Endothelial cell of umbilical vein (primary cell): Measurements from ENCODE around the gene TAOK2. TPM values are rescaled to one million over a fixed set of nuclear protein-coding genes. Genes with fewer than 3 reads are reported as not detected.

Source experiments
- BruUV-seq: library from RNA; stranded (reverse); fragments of 400-500 nt; replicated peaks from 2 replicates; lab custom pipeline; 2021; lab: Mats Ljungman, UMichigan
- CTCF ChIA-PET: fragments of 300-600, 350-600 bp; sonication (Branson Sonifier 250); formaldehyde crosslinking; loops from one replicate; lab custom pipeline; 2021; ENCODE audit warnings: antibody characterized with exemption, inconsistent platforms; lab: Charles Lee
- POLR2A ChIA-PET: fragments of 300-600, 350-600 bp; sonication (Branson Sonifier 250); formaldehyde crosslinking; loops from one replicate; lab custom pipeline; 2021; ENCODE audit warnings: antibody characterized with exemption, inconsistent platforms; lab: Charles Lee
- DNase-seq: peaks from one replicate; pipeline ENCODE4 v3.0.0-alpha.2; 2011; ENCODE audit warnings: low read depth, low spot score
- FAIRE-seq: peaks from 2 replicates; lab custom pipeline; 2011; peaks lifted over from hg19 to GRCh38; lab: Jason Lieb, UNC
- H2AFZ ChIP-seq: 2 replicates; pipeline ENCODE4 v1.6.0; 2012; ENCODE audit warnings: low read depth, low read length, control low read depth, inconsistent platforms
- H3K27ac ChIP-seq: 2 replicates; pipeline ENCODE4 v1.5.1; 2011; ENCODE audit warnings: low read depth, mild to moderate bottlenecking, control low read depth, low read length, moderate library complexity; ENCODE audit not compliant: insufficient read depth
- H3K27me3 ChIP-seq, 2 experiments: 2 replicates each; pipeline versions ENCODE4 v1.6.0 to v1.6.1; 2011; ENCODE audit warnings: low read length in 2 of 2, mixed read lengths in 1 of 2; ENCODE audit not compliant: control insufficient read depth in 2 of 2, insufficient read depth in 2 of 2
- H3K36me3 ChIP-seq, 2 experiments: 2 replicates in 1 of 2; 3 replicates in 1 of 2; pipeline ENCODE4 v1.5.1; 2011; ENCODE audit warnings: low read length in 2 of 2, mild to moderate bottlenecking in 1 of 2, moderate library complexity in 1 of 2; ENCODE audit not compliant: control insufficient read depth in 2 of 2, insufficient read depth in 2 of 2; ENCODE audit errors: extremely low read depth in 1 of 2
- H3K4me1 ChIP-seq: 3 replicates; pipeline ENCODE4 v1.5.1; 2011; ENCODE audit warnings: mild to moderate bottlenecking, low read length; ENCODE audit not compliant: control insufficient read depth, insufficient read depth; ENCODE audit errors: extremely low read depth
- H3K4me2 ChIP-seq: 2 replicates; pipeline ENCODE4 v1.6.1; 2011; ENCODE audit warnings: low read length, control low read depth, mixed read lengths; ENCODE audit not compliant: insufficient read depth
- H3K4me3 ChIP-seq, 3 experiments: fragments of 200-600 bp in 1 of 3; sonication (generic), shearing (Covaris generic) in 1 of 3; replicated peaks in 1 of 3; 2 replicates each; pipeline ENCODE4 v1.5.1; 2011 to 2016; ENCODE audit warnings: control low read depth in 3 of 3, low read length in 3 of 3, mild to moderate bottlenecking in 2 of 3, inconsistent platforms in 1 of 3, low read depth in 1 of 3, moderate library complexity in 1 of 3; ENCODE audit not compliant: insufficient read depth in 1 of 3
- H3K79me2 ChIP-seq: 2 replicates; pipeline ENCODE4 v1.6.0; 2012; ENCODE audit warnings: low read length, inconsistent platforms; ENCODE audit not compliant: control insufficient read depth, insufficient read depth
- H3K9ac ChIP-seq: replicated peaks from 2 replicates; pipeline ENCODE3; 2011; ENCODE audit warnings: low read length, control low read depth; ENCODE audit not compliant: insufficient read depth; ENCODE audit errors: extremely low read depth
- H3K9me1 ChIP-seq: replicated peaks from 3 replicates; pipeline ENCODE4 v1.6.0; 2011; ENCODE audit warnings: mild to moderate bottlenecking, low read length; ENCODE audit not compliant: control insufficient read depth, insufficient read depth; ENCODE audit errors: extremely low read depth
- H3K9me3 ChIP-seq: replicated peaks from 2 replicates; pipeline ENCODE4 v1.5.1; 2012; ENCODE audit warnings: low read length, inconsistent platforms; ENCODE audit not compliant: control insufficient read depth, insufficient read depth
- H4K20me1 ChIP-seq: replicated peaks from 2 replicates; pipeline ENCODE3; 2011; ENCODE audit warnings: mild to moderate bottlenecking, low read length; ENCODE audit not compliant: control insufficient read depth, insufficient read depth; ENCODE audit errors: extremely low read depth
- CTCF ChIP-seq, 2 donors: IDR thresholded peaks; 1 replicate in 1 of 2; 2 replicates in 1 of 2; pipeline ENCODE4 v1.5.1; 2011; ENCODE audit warnings: low read length in 2 of 2, mild to moderate bottlenecking in 2 of 2, moderate library complexity in 2 of 2, control low read depth in 1 of 2, inconsistent platforms in 1 of 2, low read depth in 1 of 2; ENCODE audit not compliant: insufficient read depth in 1 of 2; ENCODE audit errors: extremely low read depth in 1 of 2
- EZH2 ChIP-seq: IDR thresholded peaks from 2 replicates; pipeline ENCODE4 v1.6.1; 2012; ENCODE audit warnings: borderline replicate concordance, low read depth, mild to moderate bottlenecking, moderate library complexity, low read length, inconsistent platforms; ENCODE audit not compliant: severe bottlenecking
- FOS ChIP-seq: IDR thresholded peaks from 2 replicates; pipeline ENCODE4 v1.6.1; 2011; ENCODE audit warnings: mild to moderate bottlenecking, low read length, moderate library complexity, borderline replicate concordance; ENCODE audit not compliant: insufficient read depth
- GATA2 ChIP-seq: IDR thresholded peaks from 2 replicates; pipeline ENCODE4 v1.7.0; 2011; ENCODE audit warnings: low read depth, mild to moderate bottlenecking, moderate library complexity, mixed read lengths, low read length; ENCODE audit not compliant: insufficient read length, insufficient read depth
- JUN ChIP-seq: IDR thresholded peaks from 2 replicates; pipeline ENCODE4 v1.6.1; 2011; ENCODE audit warnings: borderline replicate concordance, low read depth; ENCODE audit not compliant: insufficient read length, insufficient read depth
- MAX ChIP-seq: IDR thresholded peaks from 2 replicates; pipeline ENCODE4 v1.6.1; 2011; ENCODE audit not compliant: insufficient read depth, insufficient read length
- MYC ChIP-seq: IDR thresholded peaks from one replicate; pipeline ENCODE4 v1.6.1; 2011; ENCODE audit warnings: mild to moderate bottlenecking, low read depth, low read length
- POLR2A ChIP-seq: IDR thresholded peaks from 2 replicates; pipeline ENCODE4 v1.6.1; 2012; ENCODE audit warnings: low read depth, mild to moderate bottlenecking, control low read depth, low read length
- POLR2AphosphoS5 ChIP-seq: IDR thresholded peaks from 2 replicates; pipeline ENCODE4 v1.6.1; 2012; ENCODE audit warnings: low read depth, mild to moderate bottlenecking, control low read depth, low read length, moderate library complexity; ENCODE audit not compliant: insufficient read depth
- dilution Hi-C: fragments of 300-500 bp; cut with MboI; formaldehyde crosslinking; loops from one replicate; pipeline ENCODE4 v1.15.0; 2019; ENCODE audit warnings: low sequenced_read_pairs; ENCODE audit not compliant: extremely low pct_ligation_motif_present
- intact Hi-C: fragments of 100-400 bp; cut with micrococcal nuclease; formaldehyde crosslinking; loops from one replicate; pipeline ENCODE4 v1.10.0; 2022
- polyA plus RNA-seq, 4 experiments: library from polyadenylated mRNA; depleted of rRNA in 3 of 4; stranded (reverse) in 3 of 4; unstranded in 1 of 4; fragments of >200 nt; gene quantifications; 2 replicates each; pipeline versions ENCODE4 v1.2.1 to v1.2.3, GENCODE V29; 2011 to 2012; ENCODE audit warnings: missing spikeins in 1 of 4
- total RNA-seq: library from RNA; stranded (reverse); gene quantifications from 2 replicates; pipeline ENCODE4 v1.2.3, GENCODE V29; 2021

TAOK2 gene
- total and polyA plus RNA-seq, 2 donors (not counting 3 experiments of a cell fraction or from before 2014, with no cell fraction given) = 52.8 to 114 TPM

GRCh38 chr16:29993191-29993902, 19.7 kb downstream of the TAOK2 start:
- FAIRE-seq = no peak
- peaks cover 7% of the 10 kb centered on the region for H3K79me2 ChIP-seq
- no peaks in the 10 kb centered on the region for H3K27me3 ChIP-seq
- CTCF ChIA-PET = interaction anchor here (0.9 to 1.8 kb wide), 7 partner anchors 12 to 160 kb away, joined by 3 to 5 read pairs (median 3); partner anchors contain the start of gene TMEM219
- no peak overlapping the region for H2AFZ ChIP-seq
- TSS peak; percentile 22 for BruUV-seq
- dilution Hi-C loops = loop anchor here (10.0 kb wide), 1 partner anchor 189 kb away; the partner anchor contains the start of gene MAZ
- peaks cover 18 to 40% of the 10 kb centered on the region in 2 experiments for H3K36me3 ChIP-seq
- H3K9me3 ChIP-seq = no peaks in the 10 kb centered on the region
- H3K4me1 ChIP-seq = peaks cover 22% of the 10 kb centered on the region
- intact Hi-C loops = no loop called here
- H3K27ac ChIP-seq = no peak overlapping the region
- DNase-seq = no peak
- H3K9me1 ChIP-seq = no peaks in the 10 kb centered on the region
- POLR2A ChIA-PET = interaction anchor here (0.6 to 1.3 kb wide), 3 partner anchors 11 to 20 kb away, joined by 3 read pairs; partner anchors contain the start of gene TAOK2
- no peaks in the 10 kb centered on the region for H4K20me1 ChIP-seq
- H3K4me2 ChIP-seq = no peak overlapping the region
- TF ChIP-seq EZH2 (no peak), POLR2A (peak; percentile 34)
- H3K4me3 ChIP-seq = no peak overlapping the region
- no peak overlapping the region for H3K9ac ChIP-seq

GRCh38 chr16:29993903-29994599, 20.4 kb downstream of the TAOK2 start:
- no peak overlapping the region for H2AFZ ChIP-seq
- no peak overlapping the region for H3K27ac ChIP-seq
- peaks cover 22% of the 10 kb centered on the region for H3K4me1 ChIP-seq
- ChIA-PET POLR2A (interaction anchor here (0.6 to 0.8 kb wide), 2 partner anchors 11 to 21 kb away, joined by 3 read pairs; partner anchors contain the start of gene TAOK2), CTCF (interaction anchor here (0.9 to 1.8 kb wide), 7 partner anchors 12 to 161 kb away, joined by 3 to 5 read pairs (median 3); partner anchors contain the start of gene TMEM219)
- H3K36me3 ChIP-seq = peaks cover 15 to 33% of the 10 kb centered on the region in 2 experiments
- H3K9me1 ChIP-seq = no peaks in the 10 kb centered on the region
- dilution Hi-C loops = loop anchor here (10.0 kb wide), 1 partner anchor 189 kb away; the partner anchor contains the start of gene MAZ
- no peak for TF ChIP-seq MYC
- TF ChIP-seq POLR2A = no peak
- TF ChIP-seq FOS = no peak
- TF ChIP-seq EZH2 = no peak
- no peak for TF ChIP-seq MAX
- TF ChIP-seq POLR2AphosphoS5 = no peak
- no peak for TF ChIP-seq GATA2
- no peak for TF ChIP-seq JUN
- no peak for TF ChIP-seq CTCF (IDR thresholded peaks at IDR 0.05; ENCODE audit: extremely low read depth in 1 of 2, insufficient read depth in 1 of 2, low read depth in 1 of 2, low read length in 2 of 2)
- FAIRE-seq (no peak), DNase-seq (no peak)
- intact Hi-C loops = no loop called here
- H3K79me2 ChIP-seq = peaks cover 7% of the 10 kb centered on the region
- no peak overlapping the region for H3K4me3 ChIP-seq
- H3K4me2 ChIP-seq = no peak overlapping the region
- BruUV-seq = no TSS peak
- H3K27me3 ChIP-seq = no peaks in the 10 kb centered on the region
- no peaks in the 10 kb centered on the region for H4K20me1 ChIP-seq
- no peak overlapping the region for H3K9ac ChIP-seq
- H3K9me3 ChIP-seq = no peaks in the 10 kb centered on the region
